ENCODE results near the gene PPP1R14C. TPM values are rescaled to one million over a fixed set of nuclear protein-coding genes. Genes with fewer than 3 reads are reported as not detected.
A peak's percentile ranks its signal among the peaks of the same experiment; 100 is the strongest.

PPP1R14C gene
- total RNA-seq, 1 donor, result 2.1 TPM

DNA sequence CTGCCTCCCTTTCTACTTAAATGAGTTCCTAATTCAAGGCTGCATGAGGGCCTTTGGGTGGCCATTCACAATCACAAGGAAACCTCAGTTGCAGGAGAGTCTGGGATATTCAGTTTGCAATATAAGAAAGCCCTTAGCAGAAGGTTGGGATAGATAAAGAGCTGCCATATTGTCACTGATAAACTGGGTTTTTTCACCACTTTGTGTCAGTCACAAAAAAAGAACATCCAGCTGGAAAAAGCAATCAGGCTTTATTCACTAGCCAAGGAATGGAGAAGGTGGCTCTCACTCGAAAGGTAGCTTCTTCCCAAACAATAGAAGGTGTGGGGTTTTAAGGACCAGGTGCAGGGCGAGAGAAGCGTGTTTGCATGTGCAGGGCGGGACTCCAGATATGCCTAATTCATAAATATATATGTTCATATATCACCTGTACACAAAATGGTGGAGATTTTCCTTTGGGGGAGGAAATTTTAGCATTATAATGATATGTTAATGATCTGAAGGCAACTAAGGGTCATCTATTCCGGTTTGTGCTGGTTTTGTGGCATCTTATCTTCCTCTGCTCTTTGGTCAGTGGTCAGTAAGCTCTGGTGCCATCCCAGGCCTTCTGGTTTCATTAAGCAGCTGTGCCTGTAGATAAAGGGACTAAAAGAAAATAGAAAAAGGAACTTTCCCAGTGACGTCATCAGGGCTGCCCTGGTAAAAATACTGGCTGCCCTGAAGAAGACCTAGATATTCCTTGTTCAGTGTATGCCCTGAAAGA lies 128.8 kb downstream of the PPP1R14C start:
- DNase-seq (ENCODE audit: low read depth), result peak; percentile 19
- no peak for TF ChIP-seq CTCF (IDR thresholded peaks at IDR 0.05; ENCODE audit: insufficient read depth, low read length)
- no peak overlapping the region for H3K4me3 ChIP-seq (ENCODE audit: low read depth, low read length)

GRCh38 chr6:150272264-150272975 lies 129.6 kb downstream of the PPP1R14C start:
- TF ChIP-seq CTCF (IDR thresholded peaks at IDR 0.05; ENCODE audit: insufficient read depth, low read length), result no peak
- no peak overlapping the region for H3K4me3 ChIP-seq (ENCODE audit: low read depth, low read length)
- DNase-seq (ENCODE audit: low read depth), result no peak

DNA sequence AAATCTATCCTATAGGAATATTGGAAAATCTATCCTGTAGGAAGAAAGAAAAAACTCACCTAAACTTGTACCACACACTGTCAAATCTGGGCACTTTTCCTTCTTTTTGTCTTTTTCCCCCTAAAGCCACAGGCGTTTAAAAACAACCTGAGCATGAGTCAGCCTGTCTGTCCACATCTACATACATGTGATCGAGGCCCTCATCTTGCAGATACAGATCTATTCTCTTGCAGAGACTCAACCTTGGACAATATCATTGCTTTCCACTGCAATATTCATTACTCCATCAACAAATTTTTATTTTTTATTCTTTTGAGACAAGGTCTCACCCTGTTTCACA lies 130.1 kb downstream of the PPP1R14C start:
- no peak overlapping the region for H3K4me3 ChIP-seq (ENCODE audit: low read depth, low read length)
- TF ChIP-seq CTCF (IDR thresholded peaks at IDR 0.05; ENCODE audit: insufficient read depth, low read length), result no peak
- DNase-seq (ENCODE audit: low read depth), result no peak

GRCh38 chr6:150273457-150274309 lies 130.8 kb downstream of the PPP1R14C start:
- no peak for DNase-seq (ENCODE audit: low read depth)
- no peak for TF ChIP-seq CTCF (IDR thresholded peaks at IDR 0.05; ENCODE audit: insufficient read depth, low read length)
- no peak overlapping the region for H3K4me3 ChIP-seq (ENCODE audit: low read depth, low read length)

GRCh38 chr6:150275489-150275888 lies 132.6 kb downstream of the PPP1R14C start:
- no peak overlapping the region for H3K4me3 ChIP-seq (ENCODE audit: low read depth, low read length)
- no peak for TF ChIP-seq CTCF (IDR thresholded peaks at IDR 0.05; ENCODE audit: insufficient read depth, low read length)
- DNase-seq (ENCODE audit: low read depth), result no peak

DNA sequence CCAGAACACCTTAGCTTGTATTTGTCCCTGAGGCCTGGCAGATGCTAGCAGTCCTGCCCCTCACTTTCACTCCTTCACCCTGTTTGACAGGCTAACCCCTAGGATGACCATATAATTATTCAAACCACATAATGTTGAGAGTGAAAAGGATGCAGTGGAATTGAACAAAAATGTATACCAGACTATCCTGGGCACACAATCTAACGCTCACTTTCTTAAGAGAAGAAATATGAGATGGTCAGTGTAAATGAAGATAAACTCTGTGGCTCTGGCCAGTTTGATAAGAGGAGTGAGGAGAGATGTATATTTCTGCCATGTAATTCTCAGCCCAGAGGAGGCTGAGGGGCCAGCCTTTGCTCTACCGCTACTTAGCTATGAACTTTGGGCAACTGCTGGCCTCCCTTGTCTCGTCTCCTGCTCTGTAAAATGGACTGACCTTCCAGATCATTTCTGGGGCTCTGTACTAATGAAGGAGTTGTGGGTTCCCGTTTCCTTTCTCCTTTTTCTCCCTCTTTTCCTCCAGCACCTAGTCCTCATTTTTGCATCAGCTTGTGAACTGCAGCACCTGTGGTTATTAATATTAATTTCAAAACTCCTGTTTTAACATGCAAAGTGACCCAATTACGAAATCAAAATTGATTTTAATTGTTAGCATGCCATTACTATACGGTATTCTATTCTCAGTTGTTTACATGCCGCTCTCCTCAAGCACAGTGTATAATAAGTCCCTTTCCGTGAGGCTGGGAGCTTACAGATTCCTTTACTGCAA lies 133.5 kb downstream of the PPP1R14C start:
- no peak for DNase-seq (ENCODE audit: low read depth)
- TF ChIP-seq CTCF (IDR thresholded peaks at IDR 0.05; ENCODE audit: insufficient read depth, low read length), result no peak

More for the DNA sequence above, 133.5 kb downstream of the PPP1R14C start:
- no peak overlapping the region for H3K4me3 ChIP-seq (ENCODE audit: low read depth, low read length)

Measured in fibroblast of the aortic adventitia (primary cell).